HCT116 (cell line): ENCODE measurements around the gene USPL1.

Source experiments
- EZH2 ChIP-seq: fragments of 200-600 bp; sonication (generic); IDR thresholded peaks from 2 replicates; pipeline ENCODE4 v1.6.1; 2017; ENCODE audit warnings: antibody characterized with exemption, mixed run types
- EZH2phosphoT487 ChIP-seq: fragments of 200-600 bp; IDR thresholded peaks from 2 replicates; pipeline ENCODE4 v1.6.1; 2018; ENCODE audit warnings: antibody characterized with exemption, borderline replicate concordance
- JUND ChIP-seq: IDR thresholded peaks from 2 replicates; pipeline ENCODE4 v1.6.1; 2012
- POLR2A ChIP-seq: IDR thresholded peaks from 2 replicates; pipeline ENCODE4 v1.7.0; 2011; ENCODE audit warnings: borderline replicate concordance; ENCODE audit not compliant: insufficient read depth, insufficient read length; ENCODE audit errors: extremely low read depth
- POLR2AphosphoS5 ChIP-seq: IDR thresholded peaks from 2 replicates; pipeline ENCODE4 v1.6.1; 2011; ENCODE audit warnings: mild to moderate bottlenecking, low read depth, low read length, moderate library complexity
- RAD21 ChIP-seq: IDR thresholded peaks from 2 replicates; pipeline ENCODE4 v1.6.1; 2012; ENCODE audit warnings: low read depth, mild to moderate bottlenecking
- SIN3A ChIP-seq: IDR thresholded peaks from 2 replicates; pipeline ENCODE4 v1.6.1; 2012; ENCODE audit warnings: low read depth
- SP1 ChIP-seq: IDR thresholded peaks from 2 replicates; pipeline ENCODE4 v1.6.1; 2012; ENCODE audit warnings: low read depth
- YY1 ChIP-seq: IDR thresholded peaks from 2 replicates; pipeline ENCODE4 v1.6.1; 2011; ENCODE audit warnings: low read length, low read depth, moderate library complexity, mild to moderate bottlenecking; ENCODE audit not compliant: insufficient replicate concordance; ENCODE audit errors: extremely low read depth
- ZFX ChIP-seq: fragments of 450-650 bp; IDR thresholded peaks from 2 replicates; pipeline ENCODE4 v1.6.1; 2017
- ZNF274 ChIP-seq: fragments of 200-500 bp; sonication (Bioruptor generic); IDR thresholded peaks from 2 replicates; pipeline ENCODE4 v1.6.1; 2014; ENCODE audit warnings: mild to moderate bottlenecking, low read depth, low read length, inconsistent platforms
- TF ChIP-seq, protein P1 (sequence below), 3 experiments: fragments of 200-600 bp in 1 of 3; sonication (generic) in 1 of 3; IDR thresholded peaks in 2 of 3; conservative IDR thresholded peaks in 1 of 3; 2 replicates each; pipeline ENCODE4 v1.5.1; 2012 to 2017; ENCODE audit warnings: low read depth in 2 of 3, low read length in 2 of 3, antibody characterized with exemption in 1 of 3, borderline replicate concordance in 1 of 3, control low read depth in 1 of 3, mild to moderate bottlenecking in 1 of 3, mixed read lengths in 1 of 3, mixed run types in 1 of 3, moderate library complexity in 1 of 3; ENCODE audit not compliant: insufficient read depth in 1 of 3
- TF ChIP-seq, protein P2 (sequence below): IDR thresholded peaks from 2 replicates; pipeline ENCODE4 v1.6.1; 2012
- TF ChIP-seq, protein P3 (sequence below): IDR thresholded peaks from 2 replicates; pipeline ENCODE4 v1.6.1; 2012; ENCODE audit warnings: low read depth

GRCh38 chr13:30654430-30654829 lies 36.7 kb downstream of the USPL1 start:
- TF ChIP-seq, protein P1, sequence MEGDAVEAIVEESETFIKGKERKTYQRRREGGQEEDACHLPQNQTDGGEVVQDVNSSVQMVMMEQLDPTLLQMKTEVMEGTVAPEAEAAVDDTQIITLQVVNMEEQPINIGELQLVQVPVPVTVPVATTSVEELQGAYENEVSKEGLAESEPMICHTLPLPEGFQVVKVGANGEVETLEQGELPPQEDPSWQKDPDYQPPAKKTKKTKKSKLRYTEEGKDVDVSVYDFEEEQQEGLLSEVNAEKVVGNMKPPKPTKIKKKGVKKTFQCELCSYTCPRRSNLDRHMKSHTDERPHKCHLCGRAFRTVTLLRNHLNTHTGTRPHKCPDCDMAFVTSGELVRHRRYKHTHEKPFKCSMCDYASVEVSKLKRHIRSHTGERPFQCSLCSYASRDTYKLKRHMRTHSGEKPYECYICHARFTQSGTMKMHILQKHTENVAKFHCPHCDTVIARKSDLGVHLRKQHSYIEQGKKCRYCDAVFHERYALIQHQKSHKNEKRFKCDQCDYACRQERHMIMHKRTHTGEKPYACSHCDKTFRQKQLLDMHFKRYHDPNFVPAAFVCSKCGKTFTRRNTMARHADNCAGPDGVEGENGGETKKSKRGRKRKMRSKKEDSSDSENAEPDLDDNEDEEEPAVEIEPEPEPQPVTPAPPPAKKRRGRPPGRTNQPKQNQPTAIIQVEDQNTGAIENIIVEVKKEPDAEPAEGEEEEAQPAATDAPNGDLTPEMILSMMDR (IDR thresholded peaks at IDR 0.05 in 2 of 3, conservative IDR thresholded peaks at IDR 0.05 in 1 of 3; ENCODE audit: borderline replicate concordance in 1 of 3, insufficient read depth in 1 of 3, low read depth in 2 of 3, low read length in 2 of 3): no peak
- TF ChIP-seq EZH2phosphoT487: no peak
- no peak for TF ChIP-seq EZH2
- TF ChIP-seq ZFX: no peak
- TF ChIP-seq SIN3A: no peak
- no peak for TF ChIP-seq SP1
- TF ChIP-seq POLR2AphosphoS5: no peak
- no peak for TF ChIP-seq JUND
- TF ChIP-seq, protein P2, sequence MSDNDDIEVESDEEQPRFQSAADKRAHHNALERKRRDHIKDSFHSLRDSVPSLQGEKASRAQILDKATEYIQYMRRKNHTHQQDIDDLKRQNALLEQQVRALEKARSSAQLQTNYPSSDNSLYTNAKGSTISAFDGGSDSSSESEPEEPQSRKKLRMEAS: no peak
- no peak for TF ChIP-seq POLR2A
- no peak for TF ChIP-seq RAD21
- no peak for TF ChIP-seq ZNF274
- TF ChIP-seq, protein P3, sequence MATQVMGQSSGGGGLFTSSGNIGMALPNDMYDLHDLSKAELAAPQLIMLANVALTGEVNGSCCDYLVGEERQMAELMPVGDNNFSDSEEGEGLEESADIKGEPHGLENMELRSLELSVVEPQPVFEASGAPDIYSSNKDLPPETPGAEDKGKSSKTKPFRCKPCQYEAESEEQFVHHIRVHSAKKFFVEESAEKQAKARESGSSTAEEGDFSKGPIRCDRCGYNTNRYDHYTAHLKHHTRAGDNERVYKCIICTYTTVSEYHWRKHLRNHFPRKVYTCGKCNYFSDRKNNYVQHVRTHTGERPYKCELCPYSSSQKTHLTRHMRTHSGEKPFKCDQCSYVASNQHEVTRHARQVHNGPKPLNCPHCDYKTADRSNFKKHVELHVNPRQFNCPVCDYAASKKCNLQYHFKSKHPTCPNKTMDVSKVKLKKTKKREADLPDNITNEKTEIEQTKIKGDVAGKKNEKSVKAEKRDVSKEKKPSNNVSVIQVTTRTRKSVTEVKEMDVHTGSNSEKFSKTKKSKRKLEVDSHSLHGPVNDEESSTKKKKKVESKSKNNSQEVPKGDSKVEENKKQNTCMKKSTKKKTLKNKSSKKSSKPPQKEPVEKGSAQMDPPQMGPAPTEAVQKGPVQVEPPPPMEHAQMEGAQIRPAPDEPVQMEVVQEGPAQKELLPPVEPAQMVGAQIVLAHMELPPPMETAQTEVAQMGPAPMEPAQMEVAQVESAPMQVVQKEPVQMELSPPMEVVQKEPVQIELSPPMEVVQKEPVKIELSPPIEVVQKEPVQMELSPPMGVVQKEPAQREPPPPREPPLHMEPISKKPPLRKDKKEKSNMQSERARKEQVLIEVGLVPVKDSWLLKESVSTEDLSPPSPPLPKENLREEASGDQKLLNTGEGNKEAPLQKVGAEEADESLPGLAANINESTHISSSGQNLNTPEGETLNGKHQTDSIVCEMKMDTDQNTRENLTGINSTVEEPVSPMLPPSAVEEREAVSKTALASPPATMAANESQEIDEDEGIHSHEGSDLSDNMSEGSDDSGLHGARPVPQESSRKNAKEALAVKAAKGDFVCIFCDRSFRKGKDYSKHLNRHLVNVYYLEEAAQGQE: no peak
- TF ChIP-seq YY1: no peak
